LNCaP clone FGC (cell line): ENCODE results near the gene LZIC.

Experiments used
- DNase-seq: peaks from one replicate; pipeline ENCODE4 v3.0.0-alpha.2; 2011; ENCODE audit warnings: low read depth
- H3K4me3 ChIP-seq: 2 replicates; pipeline ENCODE4 v1.5.1; 2011; ENCODE audit warnings: mild to moderate bottlenecking, low read depth, low read length, control low read depth
- CTCF ChIP-seq: IDR thresholded peaks from 2 replicates; pipeline ENCODE4 v1.5.1; 2012; ENCODE audit warnings: mild to moderate bottlenecking; ENCODE audit not compliant: control insufficient read depth, insufficient read depth; ENCODE audit errors: extremely low read depth

LZIC gene

DNA sequence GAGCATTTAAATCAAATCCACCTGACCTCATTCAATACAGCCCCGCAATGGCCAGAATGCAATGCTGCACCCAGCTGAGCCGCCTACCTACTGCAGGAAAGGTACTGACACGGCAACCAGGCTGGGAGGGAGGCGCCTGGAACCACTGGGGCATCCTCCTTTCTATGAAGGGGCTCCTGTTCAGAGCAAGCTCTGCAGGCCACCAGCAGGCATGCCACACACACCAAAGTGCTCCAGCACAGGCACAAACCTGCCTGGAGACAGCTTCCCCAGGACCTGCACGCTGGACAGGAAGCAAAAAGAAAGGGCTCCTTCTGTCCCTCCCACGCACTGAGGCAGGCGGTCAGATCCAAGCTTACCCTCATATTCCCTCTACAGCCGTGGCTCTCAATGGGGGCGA is 54.3 kb downstream of the LZIC start:
- no peak for DNase-seq
- H3K4me3 ChIP-seq, result no peak overlapping the region
- no peak for TF ChIP-seq CTCF

- no peak for DNase-seq
- no peak overlapping the region for H3K4me3 ChIP-seq
- no peak for TF ChIP-seq CTCF
These were observed 56.1 kb downstream of the LZIC start for GRCh38 chr1:9887070-9887469.

DNA sequence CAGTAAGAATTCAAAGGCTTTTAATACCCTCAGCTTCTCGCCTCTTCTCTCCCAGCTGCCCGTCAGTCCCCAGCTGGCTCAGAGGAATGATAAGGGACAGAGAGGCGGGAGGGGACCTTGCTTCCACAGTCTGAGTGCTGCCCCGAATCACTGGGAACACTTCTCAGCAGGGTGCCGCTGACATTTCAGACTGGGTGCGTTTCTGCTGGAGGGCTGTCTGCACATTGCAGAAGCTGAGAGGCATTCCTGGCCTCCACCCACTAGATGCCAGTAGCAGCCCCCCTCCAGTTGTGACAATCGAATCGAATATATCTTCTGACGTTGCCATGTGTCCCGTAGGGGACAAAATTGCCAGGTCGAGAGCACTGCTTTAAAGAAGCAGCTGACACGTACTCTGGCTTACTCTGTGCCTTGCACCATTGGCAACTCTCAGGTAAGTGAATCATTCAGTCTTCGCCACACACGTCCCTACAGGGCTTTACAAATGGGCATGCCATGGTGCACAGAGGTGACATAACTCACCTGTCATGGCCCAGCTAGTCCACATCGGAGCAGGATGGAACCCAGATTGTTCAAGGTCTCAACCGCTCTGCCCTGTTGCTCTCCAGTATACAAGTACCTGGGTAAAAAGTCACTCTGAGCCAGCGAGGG is 57.0 kb downstream of the LZIC start:
- no peak for TF ChIP-seq CTCF
- no peak overlapping the region for H3K4me3 ChIP-seq
- no peak for DNase-seq

DNA sequence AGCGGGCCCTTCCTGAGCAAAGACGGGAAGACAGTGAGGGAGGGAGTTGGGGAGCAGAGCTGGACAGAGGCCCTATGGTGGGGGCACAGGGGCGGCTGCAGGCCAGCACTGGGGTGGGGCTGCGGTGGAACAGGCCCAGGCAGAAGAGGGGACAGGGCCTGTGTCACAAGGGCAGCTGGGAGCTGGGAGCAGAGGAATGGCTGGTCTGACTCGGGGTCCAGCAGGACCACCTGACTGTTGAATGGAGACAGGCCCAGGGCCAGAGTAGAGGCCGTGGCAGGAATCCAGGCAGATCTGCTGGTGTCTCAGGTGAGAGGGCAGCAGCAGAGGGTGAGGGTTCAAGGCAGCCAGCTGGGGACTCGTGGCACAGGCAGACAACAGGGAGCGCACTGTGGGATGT is 58.4 kb downstream of the LZIC start:
- H3K4me3 ChIP-seq, result no peak overlapping the region
- DNase-seq, result no peak
- no peak for TF ChIP-seq CTCF

GRCh38 chr1:9883585-9884449 is 59.4 kb downstream of the LZIC start:
- DNase-seq, result no peak
- H3K4me3 ChIP-seq, result no peak overlapping the region
- no peak for TF ChIP-seq CTCF

DNA sequence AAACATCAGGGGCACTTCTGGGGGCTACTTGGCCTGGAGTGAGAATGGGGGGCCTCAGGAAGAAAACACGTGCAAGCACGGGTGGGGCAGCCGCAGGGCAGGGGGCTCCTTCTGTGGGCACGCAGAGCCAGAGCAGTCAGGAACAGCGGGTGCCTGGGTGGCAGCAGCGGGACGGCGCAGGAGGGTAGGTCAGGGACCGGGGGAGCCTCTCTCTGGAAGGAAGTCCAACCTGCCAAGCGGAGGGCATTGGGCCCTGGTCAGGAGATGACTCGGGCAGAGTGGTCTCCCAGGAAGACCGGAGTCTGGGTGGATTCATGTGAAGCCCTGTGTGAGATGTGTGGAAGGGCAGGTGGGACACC is 60.3 kb downstream of the LZIC start:
- no peak for TF ChIP-seq CTCF
- DNase-seq, result no peak
- no peak overlapping the region for H3K4me3 ChIP-seq
